Neural progenitor cell (in vitro differentiated cells): ENCODE measurements around the gene NFATC4. TPM values are rescaled to one million over a fixed set of nuclear protein-coding genes. Genes with fewer than 3 reads are reported as not detected.
"Not testable (repeated sequence)": the region's sequence is repeated elsewhere in the genome, so short reads cannot be mapped to it uniquely, and the experiment has no call there.

Source experiments
- DNase-seq: peaks from one replicate; pipeline ENCODE4 v3.0.0-alpha.2; 2016; ENCODE audit warnings: low spot score
- H2AFZ ChIP-seq: fragments of 200-600 bp; sonication (generic); replicated peaks from 2 replicates; pipeline ENCODE4 v1.6.1; 2016; ENCODE audit warnings: antibody characterized with exemption
- H3F3A ChIP-seq: fragments of 200-600 bp; sonication (generic); 2 replicates; pipeline ENCODE4 v1.6.1; 2016; ENCODE audit warnings: antibody characterized with exemption, low read depth
- H3K27ac ChIP-seq: fragments of 200-600 bp; sonication (generic); 2 replicates; pipeline ENCODE4 v1.5.1; 2016; ENCODE audit warnings: mild to moderate bottlenecking
- H3K27me3 ChIP-seq: fragments of 200-600 bp; sonication (generic); 2 replicates; pipeline ENCODE4 v1.6.1; 2016; ENCODE audit warnings: mild to moderate bottlenecking, moderate library complexity
- H3K36me3 ChIP-seq: fragments of 200-600 bp; sonication (generic); 2 replicates; pipeline ENCODE4 v1.5.1; 2016
- H3K4me1 ChIP-seq: fragments of 200-600 bp; sonication (generic); 2 replicates; pipeline ENCODE4 v1.6.1; 2016; ENCODE audit warnings: mixed run types
- H3K4me2 ChIP-seq: fragments of 200-600 bp; sonication (generic); 2 replicates; pipeline ENCODE4 v1.6.1; 2016
- H3K4me3 ChIP-seq: fragments of 200-600 bp; sonication (generic); 2 replicates; pipeline ENCODE4 v1.5.1; 2016
- H3K79me2 ChIP-seq: fragments of 200-600 bp; sonication (generic); 2 replicates; pipeline ENCODE4 v1.6.1; 2016; ENCODE audit warnings: low read depth
- H3K9ac ChIP-seq: fragments of 200-600 bp; sonication (generic); 2 replicates; pipeline ENCODE4 v1.6.1; 2016
- H3K9me3 ChIP-seq: fragments of 200-600 bp; sonication (generic); 2 replicates; pipeline ENCODE4 v1.5.1; 2016; ENCODE audit warnings: low read depth
- H4K20me1 ChIP-seq: fragments of 200-600 bp; sonication (generic); 2 replicates; pipeline ENCODE4 v1.6.1; 2016; ENCODE audit warnings: low read depth
- H3K27ac Mint-ChIP-seq: 3 replicates; pipeline ENCODE4 v1.8.0; 2021; ENCODE audit warnings: mixed read lengths
- H3K27me3 Mint-ChIP-seq: 2 replicates; pipeline ENCODE4 v1.8.0; 2022; ENCODE audit warnings: low read depth, mild to moderate bottlenecking, inconsistent platforms, moderate library complexity, mixed read lengths; ENCODE audit not compliant: insufficient read depth
- H3K36me3 Mint-ChIP-seq: 3 replicates; pipeline ENCODE4 v1.8.0; 2021; ENCODE audit warnings: mixed read lengths
- H3K4me1 Mint-ChIP-seq: 3 replicates; pipeline ENCODE4 v1.8.0; 2021; ENCODE audit warnings: mixed read lengths
- H3K4me3 Mint-ChIP-seq: 3 replicates; pipeline ENCODE4 v1.8.0; 2021; ENCODE audit warnings: mild to moderate bottlenecking, moderate library complexity, mixed read lengths
- H3K9me3 Mint-ChIP-seq: 3 replicates; pipeline ENCODE4 v1.8.0; 2020; ENCODE audit warnings: mixed read lengths
- CTCF ChIP-seq: fragments of 200-600 bp; sonication (generic); IDR thresholded peaks from 2 replicates; pipeline ENCODE4 v1.5.1; 2017; ENCODE audit warnings: antibody characterized with exemption, mild to moderate bottlenecking
- EZH2 ChIP-seq: fragments of 200-600 bp; sonication (generic); IDR thresholded peaks from 2 replicates; pipeline ENCODE4 v1.6.1; 2017; ENCODE audit warnings: antibody characterized with exemption, mild to moderate bottlenecking, moderate library complexity
- EZH2phosphoT487 ChIP-seq: fragments of 200-600 bp; sonication (generic); IDR thresholded peaks from 2 replicates; pipeline ENCODE4 v1.6.1; 2017; ENCODE audit warnings: antibody characterized with exemption
- total RNA-seq: library from RNA; depleted of rRNA; stranded (reverse); fragments of >200 nt; gene quantifications from 2 replicates; pipeline ENCODE4 v1.2.3, GENCODE V29; 2015; ENCODE audit warnings: low replicate concordance

Gene NFATC4
- total RNA-seq, 1 donor from 2014 or later = 38.2 TPM

DNA sequence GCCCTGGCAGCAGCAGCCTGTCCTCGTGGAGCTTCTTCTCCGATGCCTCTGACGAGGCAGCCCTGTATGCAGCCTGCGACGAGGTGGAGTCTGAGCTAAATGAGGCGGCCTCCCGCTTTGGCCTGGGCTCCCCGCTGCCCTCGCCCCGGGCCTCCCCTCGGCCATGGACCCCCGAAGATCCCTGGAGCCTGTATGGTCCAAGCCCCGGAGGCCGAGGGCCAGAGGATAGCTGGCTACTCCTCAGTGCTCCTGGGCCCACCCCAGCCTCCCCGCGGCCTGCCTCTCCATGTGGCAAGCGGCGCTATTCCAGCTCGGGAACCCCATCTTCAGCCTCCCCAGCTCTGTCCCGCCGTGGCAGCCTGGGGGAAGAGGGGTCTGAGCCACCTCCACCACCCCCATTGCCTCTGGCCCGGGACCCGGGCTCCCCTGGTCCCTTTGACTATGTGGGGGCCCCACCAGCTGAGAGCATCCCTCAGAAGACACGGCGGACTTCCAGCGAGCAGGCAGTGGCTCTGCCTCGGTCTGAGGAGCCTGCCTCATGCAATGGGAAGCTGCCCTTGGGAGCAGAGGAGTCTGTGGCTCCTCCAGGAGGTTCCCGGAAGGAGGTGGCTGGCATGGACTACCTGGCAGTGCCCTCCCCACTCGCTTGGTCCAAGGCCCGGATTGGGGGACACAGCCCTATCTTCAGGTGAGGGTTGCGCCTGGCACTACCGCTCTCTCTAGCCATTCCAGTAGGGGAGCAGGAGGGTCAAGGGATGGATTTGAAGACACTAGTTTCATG is 2.1 kb downstream of the NFATC4 start:
- H3K9me3 Mint-ChIP-seq = no peaks in the 10 kb centered on the region
- no peak overlapping the region for H3K27ac Mint-ChIP-seq
- Histone ChIP-seq H3K27ac (no peak overlapping the region), H3K9ac (no peak overlapping the region), H3K79me2 (peaks cover 3% of the 10 kb centered on the region), H2AFZ (no peak overlapping the region), H3K27me3 (no peaks in the 10 kb centered on the region), H3K9me3 (no peaks in the 10 kb centered on the region), H3F3A (peaks cover 32% of the 10 kb centered on the region), H3K4me3 (no peak overlapping the region), H4K20me1 (no peaks in the 10 kb centered on the region), H3K4me1 (peaks cover 18% of the 10 kb centered on the region), H3K36me3 (no peaks in the 10 kb centered on the region), H3K4me2 (no peak overlapping the region)
- H3K36me3 Mint-ChIP-seq = peaks cover 11% of the 10 kb centered on the region
- TF ChIP-seq EZH2 (no peak), CTCF (no peak), EZH2phosphoT487 (no peak)
- peaks cover 12% of the 10 kb centered on the region for H3K27me3 Mint-ChIP-seq
- peaks cover 14% of the 10 kb centered on the region for H3K4me1 Mint-ChIP-seq
- H3K4me3 Mint-ChIP-seq = no peak overlapping the region
- no peak for DNase-seq

DNA sequence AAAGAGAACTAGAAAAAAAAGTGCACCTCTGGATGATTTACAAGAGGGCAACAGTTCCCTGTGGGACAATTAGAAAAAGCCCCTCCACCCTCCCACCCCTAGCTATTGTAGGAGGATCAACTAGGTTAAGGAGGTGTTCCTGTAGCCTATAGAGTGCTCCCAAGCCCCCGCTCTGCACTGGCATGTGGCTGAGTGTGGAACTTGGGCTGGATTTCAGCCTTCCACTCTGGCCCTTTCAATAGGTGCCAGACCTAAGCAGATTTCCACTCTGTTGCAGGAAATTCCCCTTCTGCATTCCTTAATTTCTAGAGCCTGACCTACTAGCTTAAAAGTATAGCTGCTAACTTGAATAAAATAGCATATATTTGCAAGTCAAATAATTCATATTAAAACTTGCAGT is 2.8 kb downstream of the NFATC4 start:
- Histone ChIP-seq H3K4me2 (no peak overlapping the region), H2AFZ (no peak overlapping the region), H4K20me1 (no peaks in the 10 kb centered on the region), H3K79me2 (peaks cover 3% of the 10 kb centered on the region), H3K4me3 (no peak overlapping the region), H3K9ac (no peak overlapping the region), H3F3A (peaks cover 28% of the 10 kb centered on the region), H3K27me3 (no peaks in the 10 kb centered on the region), H3K9me3 (no peaks in the 10 kb centered on the region), H3K27ac (no peak overlapping the region), H3K36me3 (no peaks in the 10 kb centered on the region), H3K4me1 (peaks cover 20% of the 10 kb centered on the region)
- Mint-ChIP-seq H3K4me1 (peaks cover 8% of the 10 kb centered on the region), H3K27ac (no peak overlapping the region), H3K36me3 (peaks cover 14% of the 10 kb centered on the region), H3K27me3 (peaks cover 13% of the 10 kb centered on the region), H3K9me3 (no peaks in the 10 kb centered on the region), H3K4me3 (no peak overlapping the region)
- DNase-seq = no peak
- TF ChIP-seq CTCF = no peak
- no peak for TF ChIP-seq EZH2phosphoT487
- TF ChIP-seq EZH2 = no peak

DNA sequence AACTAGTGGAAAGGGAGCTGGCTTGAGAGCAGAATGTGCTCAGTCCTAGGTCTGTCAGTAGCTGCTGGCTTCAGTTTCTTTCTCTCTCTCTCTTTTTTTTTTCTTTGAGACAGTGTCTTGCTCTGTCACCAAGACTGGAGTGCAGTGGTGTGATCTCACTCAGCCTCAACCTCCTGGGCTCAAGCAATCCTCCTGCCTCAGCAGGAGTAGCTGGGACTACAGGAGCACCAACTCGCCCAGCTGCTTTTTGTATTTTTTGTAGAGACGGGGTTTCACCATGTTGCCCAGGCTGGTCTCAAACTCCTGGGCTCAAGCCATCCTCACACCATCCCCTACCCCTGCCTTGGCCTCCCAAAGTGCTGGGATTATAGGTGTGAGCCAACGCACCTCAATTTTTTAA is 3.6 kb downstream of the NFATC4 start:
- H3K27ac Mint-ChIP-seq, H3K36me3 ChIP-seq, H2AFZ ChIP-seq, DNase-seq, H3K4me1 Mint-ChIP-seq, H3K9ac ChIP-seq, H3K27me3 ChIP-seq, H3K79me2 ChIP-seq, H3K4me2 ChIP-seq, H3K9me3 ChIP-seq, H3K4me3 Mint-ChIP-seq, H3K27ac ChIP-seq, H3K4me3 ChIP-seq, H3K9me3 Mint-ChIP-seq, H4K20me1 ChIP-seq: not testable (repeated sequence)
- Histone ChIP-seq H3K4me1 (peaks cover 24% of the 10 kb centered on the region), H3F3A (peaks cover 19% of the 10 kb centered on the region)
- Mint-ChIP-seq H3K36me3 (peaks cover 14% of the 10 kb centered on the region), H3K27me3 (peaks cover 14% of the 10 kb centered on the region)

- Histone ChIP-seq H3K4me1 (peaks cover 31% of the 10 kb centered on the region), H3K36me3 (no peaks in the 10 kb centered on the region), H3K79me2 (peaks cover 3% of the 10 kb centered on the region), H3K4me2 (no peak overlapping the region), H4K20me1 (no peaks in the 10 kb centered on the region), H3K9ac (no peak overlapping the region), H3K9me3 (no peaks in the 10 kb centered on the region), H3K27me3 (no peaks in the 10 kb centered on the region), H2AFZ (no peak overlapping the region), H3K4me3 (no peak overlapping the region), H3F3A (peaks cover 7% of the 10 kb centered on the region), H3K27ac (no peak overlapping the region)
- peaks cover 22% of the 10 kb centered on the region for H3K36me3 Mint-ChIP-seq
- no peak overlapping the region for H3K27ac Mint-ChIP-seq
- no peak overlapping the region for H3K4me3 Mint-ChIP-seq
- peaks cover 10% of the 10 kb centered on the region for H3K27me3 Mint-ChIP-seq
- no peak for TF ChIP-seq EZH2phosphoT487
- no peak for TF ChIP-seq CTCF
- TF ChIP-seq EZH2 = no peak
- no peaks in the 10 kb centered on the region for H3K9me3 Mint-ChIP-seq
- no peak for DNase-seq
- H3K4me1 Mint-ChIP-seq = peaks cover 5% of the 10 kb centered on the region
These were observed 4.9 kb downstream of the NFATC4 start for GRCh38 chr14:24372701-24373416.
